Astrocyte (in vitro differentiated cells and primary cell): Measurements from ENCODE around the gene PDE9A.

Experiments used
- CTCF ChIP-seq: IDR thresholded peaks from 2 replicates; pipeline ENCODE4 v1.5.1; 2011; ENCODE audit warnings: low read depth, mild to moderate bottlenecking, inconsistent platforms, low read length, moderate library complexity; ENCODE audit not compliant: insufficient read depth
- EZH2 ChIP-seq: IDR thresholded peaks from 2 replicates; pipeline ENCODE4 v1.6.1; 2012; ENCODE audit warnings: mild to moderate bottlenecking, low read length, inconsistent platforms; ENCODE audit not compliant: insufficient read depth

- TF ChIP-seq CTCF (no peak), EZH2 (no peak)
These were observed 111.0 kb downstream of the PDE9A start for GRCh38 chr21:42764443-42764760.
